Stimulated activated naive CD8-positive, alpha-beta T cell treated with anti-CD3 and anti-CD28 coated beads, Interleukin-15, Interleukin-2, amounts not matched to agents 100 U/mL and 50 U/mL, for 24 hours (primary cell): ENCODE measurements around the gene ULK4.
A peak's percentile ranks its signal among the peaks of the same experiment; 100 is the strongest.
"Not testable (repeated sequence)": the region's sequence is repeated elsewhere in the genome, so short reads cannot be mapped to it uniquely, and the experiment has no call there.

Source experiments
- ATAC-seq: fragments of 150-1000 bp; cut with Tn5 transposase; one replicate; pipeline ENCODE4 v1.10.0; 2021
- DNase-seq: peaks from one replicate; pipeline ENCODE4 v3.0.0; 2021

Gene ULK4

GRCh38 chr3:41762867-41763266, 199.0 kb downstream of the ULK4 start:
- not testable (repeated sequence) for ATAC-seq, DNase-seq

- DNase-seq (no peak), ATAC-seq (no peak)
These were observed 208.3 kb downstream of the ULK4 start for GRCh38 chr3:41753651-41754050.

GRCh38 chr3:41751597-41751996, 210.3 kb downstream of the ULK4 start:
- ATAC-seq (no peak), DNase-seq (no peak)

- DNase-seq (no peak), ATAC-seq (no peak)
These were observed 211.9 kb downstream of the ULK4 start for GRCh38 chr3:41749988-41750387.

GRCh38 chr3:41746215-41746614, 215.7 kb downstream of the ULK4 start:
- ATAC-seq (no peak), DNase-seq (no peak)

- no peak for DNase-seq
- no peak for ATAC-seq
These were observed 219.8 kb downstream of the ULK4 start for GRCh38 chr3:41742121-41742520.

- ATAC-seq (no peak), DNase-seq (no peak)
These were observed 221.5 kb downstream of the ULK4 start for GRCh38 chr3:41740374-41740886.

- no peak for DNase-seq
- no peak for ATAC-seq
These were observed 235.0 kb downstream of the ULK4 start for GRCh38 chr3:41726891-41727290.

- DNase-seq (no peak), ATAC-seq (no peak)
These were observed 244.3 kb downstream of the ULK4 start for GRCh38 chr3:41717641-41718040.

GRCh38 chr3:41716471-41716870, 245.4 kb downstream of the ULK4 start:
- ATAC-seq = no peak

GRCh38 chr3:41715376-41715775, 246.5 kb downstream of the ULK4 start:
- DNase-seq = no peak

More at GRCh38 chr3:41716471-41716870, 245.4 kb downstream of the ULK4 start:
- DNase-seq = no peak

GRCh38 chr3:41711651-41712050, 250.3 kb downstream of the ULK4 start:
- DNase-seq (no peak), ATAC-seq (no peak)

More at GRCh38 chr3:41715376-41715775, 246.5 kb downstream of the ULK4 start:
- no peak for ATAC-seq

GRCh38 chr3:41710646-41711388, 251.1 kb downstream of the ULK4 start:
- no peak for ATAC-seq
- no peak for DNase-seq

- not testable (repeated sequence) for ATAC-seq, DNase-seq
These were observed 252.7 kb downstream of the ULK4 start for GRCh38 chr3:41709213-41709612.

GRCh38 chr3:41708176-41708575, 253.7 kb downstream of the ULK4 start:
- DNase-seq (no peak), ATAC-seq (no peak)

- DNase-seq (no peak), ATAC-seq (no peak)
These were observed 256.0 kb downstream of the ULK4 start for GRCh38 chr3:41705893-41706292.

- no peak for DNase-seq
- ATAC-seq = no peak
These were observed 260.7 kb downstream of the ULK4 start for GRCh38 chr3:41701191-41701698.

- DNase-seq = no peak
- ATAC-seq = no peak
These were observed 261.7 kb downstream of the ULK4 start for GRCh38 chr3:41700155-41700554.

GRCh38 chr3:41698898-41699297, 263.0 kb downstream of the ULK4 start:
- ATAC-seq = no peak
- no peak for DNase-seq

GRCh38 chr3:41697702-41698101, 264.2 kb downstream of the ULK4 start:
- ATAC-seq (no peak), DNase-seq (no peak)

- ATAC-seq = not testable (repeated sequence)
- peak; percentile 8 for DNase-seq
These were observed 266.1 kb downstream of the ULK4 start for GRCh38 chr3:41695806-41696205.

GRCh38 chr3:41693799-41694198, 268.1 kb downstream of the ULK4 start:
- ATAC-seq = no peak
- DNase-seq = no peak

GRCh38 chr3:41690766-41691563, 270.9 kb downstream of the ULK4 start:
- DNase-seq = no peak
- ATAC-seq = no peak
